ENCODE results near the gene PLEKHJ1.

- TF ChIP-seq POLR2A (IDR thresholded peaks at IDR 0.05) = no peak
- TF ChIP-seq CTCF (IDR thresholded peaks at IDR 0.05) = no peak
Observed at GRCh38 chr19:2278459-2279158, 42.5 kb upstream of the PLEKHJ1 start.
